ENCODE data around the gene RAB14. TPM values are rescaled to one million over a fixed set of nuclear protein-coding genes. Genes with fewer than 3 reads are reported as not detected.

Gene RAB14
- total and polyA plus RNA-seq, 2 experiments from 2014 or later, result 22.8 to 31.0 TPM

- no peak overlapping the region for H3K27ac ChIP-seq (ENCODE audit: low read depth)
- H4K20me1 ChIP-seq (replicated peaks; ENCODE audit: insufficient read depth), result no peaks in the 10 kb centered on the region
- TF ChIP-seq JUNB (IDR thresholded peaks at IDR 0.05; ENCODE audit: unreplicated experiment) (no peak), STAT1 (IDR thresholded peaks at IDR 0.05; ENCODE audit: unreplicated experiment) (no peak), EZH2 (IDR thresholded peaks at IDR 0.05; ENCODE audit: low read depth, unreplicated experiment) (no peak), REST (IDR thresholded peaks at IDR 0.05; ENCODE audit: unreplicated experiment) (no peak)
- no peaks in the 10 kb centered on the region for H3F3A ChIP-seq (replicated peaks; ENCODE audit: low read depth)
- H3K9me3 Mint-ChIP-seq, result peaks cover 14% of the 10 kb centered on the region
- peaks cover 21% of the 10 kb centered on the region; the same call in 1 of the 2 replicates for H3K9me2 ChIP-seq (ENCODE audit: insufficient read depth)
- no peak overlapping the region for H3K4me2 ChIP-seq
- no peak overlapping the region for H3K27ac Mint-ChIP-seq
- no peak for ATAC-seq
- no peaks in the 10 kb centered on the region for H3K4me1 ChIP-seq (ENCODE audit: insufficient read depth)
- no peaks in the 10 kb centered on the region; the same call in 1 of the 3 replicates for H3K36me3 Mint-ChIP-seq (ENCODE audit: low read depth)
- no peaks in the 10 kb centered on the region for H3K27me3 ChIP-seq (ENCODE audit: insufficient read depth)
- DNase-seq (ENCODE audit: low spot score), result no peak
- H3K4me3 ChIP-seq, result no peak overlapping the region
- no peaks in the 10 kb centered on the region for H3K36me3 ChIP-seq (ENCODE audit: insufficient read depth)
- 0 out of 2 replicates have a peak overlapping the region, but pooled peaks have one; percentile 49 for H2AFZ ChIP-seq
- H3K27me3 Mint-ChIP-seq (ENCODE audit: insufficient read depth, low read depth, poor library complexity), result peaks cover 1% of the 10 kb centered on the region
- H3K79me2 ChIP-seq (replicated peaks; ENCODE audit: insufficient read depth), result no peaks in the 10 kb centered on the region
- peaks cover 9% of the 10 kb centered on the region for H3K4me1 Mint-ChIP-seq
- no peak overlapping the region for H3K4me3 Mint-ChIP-seq
Measured at GRCh38 chr9:121242219-121242958, 40.7 kb upstream of the RAB14 start.

- Mint-ChIP-seq H3K9me3 (peaks cover 14% of the 10 kb centered on the region), H3K27ac (no peak overlapping the region), H3K4me1 (peaks cover 9% of the 10 kb centered on the region), H3K36me3 (ENCODE audit: low read depth) (no peaks in the 10 kb centered on the region; the same call in 1 of the 3 replicates), H3K4me3 (no peak overlapping the region), H3K27me3 (ENCODE audit: insufficient read depth, low read depth, poor library complexity) (peaks cover 5% of the 10 kb centered on the region)
- ATAC-seq (no peak), DNase-seq (ENCODE audit: low spot score) (no peak)
- TF ChIP-seq POLR2AphosphoS5 (IDR thresholded peaks at IDR 0.05; ENCODE audit: low read depth), result no peak
- TF ChIP-seq REST (IDR thresholded peaks at IDR 0.05; ENCODE audit: unreplicated experiment), result no peak
- TF ChIP-seq ZNF331 (CRISPR knock-in tag; IDR thresholded peaks at IDR 0.05; ENCODE audit: low read depth), result no peak
- Histone ChIP-seq H3F3A (replicated peaks; ENCODE audit: low read depth) (no peaks in the 10 kb centered on the region), H2AFZ (peak overlapping the region; percentile 78), H3K27me3 (ENCODE audit: insufficient read depth) (no peaks in the 10 kb centered on the region), H3K4me3 (no peak overlapping the region), H3K9me2 (ENCODE audit: insufficient read depth) (peaks cover 16% of the 10 kb centered on the region; the same call in 1 of the 2 replicates), H3K27ac (ENCODE audit: low read depth) (no peak overlapping the region), H3K79me2 (replicated peaks; ENCODE audit: insufficient read depth) (no peaks in the 10 kb centered on the region), H3K36me3 (ENCODE audit: insufficient read depth) (no peaks in the 10 kb centered on the region), H3K4me2 (no peak overlapping the region), H4K20me1 (replicated peaks; ENCODE audit: insufficient read depth) (no peaks in the 10 kb centered on the region), H3K4me1 (ENCODE audit: insufficient read depth) (no peaks in the 10 kb centered on the region)
Measured at GRCh38 chr9:121240472-121241135, 38.9 kb upstream of the RAB14 start.
